SKM-1 (cell line): ENCODE data around the gene MAN2A1.

Experiments
- DNase-seq: peaks from one replicate; lab custom pipeline; 2025; ENCODE audit not compliant: unreplicated experiment; lab: John Stamatoyannopoulos, UW

The MAN2A1 gene

DNA sequence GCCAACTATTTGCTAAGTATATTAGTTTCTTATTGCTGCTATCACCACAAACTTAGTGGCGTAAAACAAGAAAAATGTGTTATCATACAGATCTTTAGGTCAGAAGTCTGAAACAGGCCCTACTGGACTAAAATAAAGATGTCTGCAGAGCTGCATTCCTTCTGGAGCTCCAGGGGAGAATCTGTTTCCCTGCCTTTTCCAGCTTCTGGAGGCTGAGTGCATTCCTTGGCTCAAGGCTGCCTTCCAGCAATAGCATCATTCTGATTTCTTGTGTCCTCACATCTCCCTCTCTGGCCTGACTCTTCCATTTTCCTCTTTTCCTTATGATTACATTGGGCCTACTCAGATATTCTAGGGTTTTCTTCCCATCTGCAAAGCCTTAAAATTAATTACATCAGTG lies 15.9 kb downstream of the MAN2A1 start:
- no peak for DNase-seq

DNA sequence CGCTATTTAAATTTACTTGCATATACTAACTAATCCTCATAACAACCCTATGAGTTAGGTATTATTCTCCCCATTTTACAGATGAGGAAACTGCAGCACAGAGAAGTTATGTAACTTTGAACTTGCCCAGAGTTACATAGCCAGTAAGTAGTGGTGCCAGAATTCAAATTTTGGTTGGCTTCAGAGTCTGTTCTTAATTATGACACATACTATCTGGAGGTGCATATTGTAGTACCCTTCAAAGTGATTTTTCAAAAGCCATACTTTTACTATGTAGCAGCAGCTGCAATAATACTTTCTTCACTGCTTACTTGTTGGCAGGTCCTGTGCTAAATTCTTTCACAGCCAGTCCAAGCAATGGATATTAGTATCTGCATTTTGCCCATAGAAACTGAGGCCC lies 16.4 kb downstream of the MAN2A1 start:
- no peak for DNase-seq

DNA sequence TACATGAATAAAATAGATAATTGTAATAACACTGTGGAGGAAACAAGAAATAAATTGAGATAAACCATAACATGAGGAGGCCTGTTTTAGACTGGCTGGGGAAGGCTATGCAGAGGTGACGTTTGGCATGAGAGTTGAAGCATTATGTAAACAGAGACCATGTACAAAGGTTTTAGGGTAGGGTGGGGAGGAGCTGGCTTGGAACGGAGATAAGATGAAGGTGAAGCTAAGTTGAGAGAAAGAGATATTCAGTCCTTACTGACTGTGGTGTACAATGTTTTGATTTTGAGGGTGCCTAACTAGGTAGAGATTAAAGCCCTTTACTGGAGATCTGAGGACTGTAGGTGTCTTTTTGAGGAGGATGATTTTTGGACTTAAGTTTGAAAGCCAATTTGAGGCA lies 17.8 kb downstream of the MAN2A1 start:
- no peak for DNase-seq

DNA sequence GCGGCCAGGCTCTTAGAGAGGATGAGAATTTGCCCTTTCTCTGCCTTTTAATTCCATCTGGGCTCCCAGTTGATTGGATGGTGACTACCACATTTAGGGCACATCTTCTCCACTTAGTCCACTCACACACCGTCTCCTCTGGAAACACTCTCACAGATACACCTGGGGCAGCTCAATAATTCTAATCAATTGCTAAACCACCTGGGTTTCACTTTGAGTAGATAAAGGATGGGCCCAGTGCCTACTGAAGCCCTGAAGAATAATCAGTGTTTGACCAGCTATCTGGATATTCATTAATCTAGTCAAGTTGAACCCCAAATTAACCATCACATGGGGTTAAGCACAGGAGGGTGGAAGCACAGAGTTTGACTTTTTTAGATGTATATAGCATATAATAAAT lies 19.1 kb downstream of the MAN2A1 start:
- DNase-seq, result no peak

DNA sequence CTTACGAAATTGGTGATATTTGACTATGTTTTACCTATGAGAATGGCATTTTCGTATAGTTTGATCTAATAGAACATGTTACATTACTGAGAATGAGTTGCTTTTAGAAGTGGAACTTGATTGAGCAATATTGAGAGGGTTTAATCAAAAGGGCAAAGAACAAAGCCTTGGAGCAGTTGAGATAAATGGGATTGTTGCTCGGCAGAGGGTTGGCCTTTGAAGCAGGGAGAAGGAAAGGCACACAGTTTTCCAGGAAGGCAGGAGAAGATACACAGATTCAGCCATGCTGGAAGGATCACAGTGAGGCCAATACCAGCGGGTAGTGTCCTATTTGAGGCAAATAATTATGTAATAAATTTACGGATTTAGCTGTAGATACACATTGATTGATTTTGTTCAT lies 19.5 kb downstream of the MAN2A1 start:
- no peak for DNase-seq

DNA sequence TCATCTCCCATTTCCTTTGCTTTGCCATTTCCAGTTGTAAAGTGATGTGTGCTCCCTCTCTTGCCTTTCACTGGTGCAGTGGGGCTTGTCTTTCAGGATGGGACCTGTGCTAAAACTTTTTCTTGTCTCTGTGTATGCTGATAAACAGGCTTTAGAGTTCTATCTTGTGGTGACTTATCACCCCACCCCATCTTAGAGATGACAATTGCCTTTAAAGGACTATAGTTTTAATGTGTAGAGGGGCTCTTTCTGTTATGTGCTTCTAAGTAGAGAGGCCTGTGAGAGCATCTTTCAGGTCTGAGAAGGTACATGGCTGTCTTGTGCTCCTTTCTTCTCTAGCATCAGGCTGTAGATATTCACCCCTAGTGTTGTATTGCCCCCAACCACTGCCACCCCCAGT lies 21.9 kb downstream of the MAN2A1 start:
- DNase-seq, result no peak

DNA sequence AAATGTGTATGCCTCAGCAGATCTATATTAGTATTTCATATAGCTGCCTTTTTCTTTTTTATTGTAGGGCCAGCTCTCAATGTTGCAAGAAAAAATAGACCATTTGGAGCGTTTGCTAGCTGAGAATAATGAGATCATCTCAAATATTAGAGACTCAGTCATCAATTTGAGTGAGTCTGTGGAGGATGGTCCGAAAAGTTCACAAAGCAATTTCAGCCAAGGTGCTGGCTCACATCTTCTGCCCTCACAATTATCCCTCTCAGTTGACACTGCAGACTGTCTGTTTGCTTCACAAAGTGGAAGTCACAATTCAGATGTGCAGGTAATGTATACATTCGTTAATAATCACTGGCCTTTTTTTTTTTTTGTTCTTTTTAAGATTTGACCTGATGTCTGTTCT lies 23.7 kb downstream of the MAN2A1 start:
- DNase-seq, result no peak

DNA sequence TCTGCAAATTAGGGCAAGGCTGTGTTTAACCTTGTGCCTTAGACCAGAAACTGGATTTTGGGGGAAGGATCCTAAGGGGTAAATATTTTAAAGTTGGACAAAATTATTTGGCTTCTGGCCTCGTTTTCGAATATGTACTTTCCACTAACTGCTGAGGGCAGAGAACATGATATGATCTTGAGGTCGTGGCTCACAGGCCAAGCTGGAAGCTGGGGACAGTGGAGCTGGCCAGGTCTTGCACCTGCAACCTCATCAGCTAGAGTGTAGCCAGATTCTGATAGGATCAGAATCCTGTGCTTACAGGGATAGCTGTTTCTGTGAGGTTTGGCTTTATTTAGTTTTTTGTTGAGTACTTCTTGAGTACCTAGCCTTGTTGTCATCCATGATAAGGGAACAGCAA lies 24.9 kb downstream of the MAN2A1 start:
- DNase-seq, result no peak

DNA sequence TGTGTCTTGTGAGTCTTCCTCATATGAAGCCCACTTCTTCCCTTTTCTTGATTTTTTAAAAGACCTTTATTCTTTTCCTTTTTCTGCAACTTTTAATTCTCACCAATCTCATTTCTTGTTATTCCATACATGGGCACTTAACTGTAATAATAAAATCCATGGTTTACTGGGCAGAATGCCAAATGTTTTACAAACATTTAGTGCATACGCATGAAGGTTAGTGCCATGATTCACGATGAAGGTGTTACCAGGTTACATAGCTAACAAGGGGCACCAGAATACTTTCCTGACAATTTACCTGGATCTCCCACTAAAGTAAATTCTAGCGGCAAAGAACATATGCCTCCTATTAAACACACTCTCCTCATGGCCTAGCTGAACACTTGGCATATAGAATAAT lies 28.5 kb downstream of the MAN2A1 start:
- DNase-seq, result no peak

DNA sequence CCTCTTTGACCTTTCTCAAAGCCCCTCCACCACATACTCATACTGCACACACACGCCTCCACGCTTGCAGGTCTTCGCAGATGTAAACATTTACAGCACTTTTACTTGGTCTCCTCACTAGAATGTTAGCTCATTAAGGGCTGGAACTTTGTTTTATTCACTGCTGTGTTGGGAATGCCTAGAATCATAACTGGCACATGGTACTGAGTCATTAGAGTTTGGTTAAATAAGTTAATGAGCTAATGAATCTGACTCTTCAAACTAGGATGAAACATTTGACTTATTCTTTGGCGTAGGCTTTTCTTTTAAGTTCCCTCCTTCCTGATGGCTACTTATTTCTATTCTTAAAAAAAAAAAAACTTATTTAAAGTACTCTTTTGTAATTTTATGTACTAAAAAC lies 28.9 kb downstream of the MAN2A1 start:
- DNase-seq, result no peak

DNA sequence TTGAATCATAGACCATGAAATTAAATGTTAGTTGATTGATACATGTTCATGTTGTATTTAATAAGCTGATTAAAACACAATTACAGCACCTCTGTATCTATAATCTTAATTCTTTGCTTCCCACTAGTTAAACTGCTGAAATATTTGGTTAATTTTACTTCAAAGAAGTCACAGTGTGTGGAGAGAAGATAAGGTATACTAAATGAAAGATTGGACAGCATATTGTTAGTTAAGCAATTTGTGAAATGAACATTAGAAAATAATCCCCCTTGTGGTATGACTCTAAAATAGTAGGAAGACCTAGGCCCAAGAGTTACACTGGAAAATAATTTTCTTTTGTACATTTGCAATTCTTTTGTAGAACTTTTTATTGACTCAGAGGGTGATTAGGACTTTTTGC lies 30.3 kb downstream of the MAN2A1 start:
- no peak for DNase-seq

DNA sequence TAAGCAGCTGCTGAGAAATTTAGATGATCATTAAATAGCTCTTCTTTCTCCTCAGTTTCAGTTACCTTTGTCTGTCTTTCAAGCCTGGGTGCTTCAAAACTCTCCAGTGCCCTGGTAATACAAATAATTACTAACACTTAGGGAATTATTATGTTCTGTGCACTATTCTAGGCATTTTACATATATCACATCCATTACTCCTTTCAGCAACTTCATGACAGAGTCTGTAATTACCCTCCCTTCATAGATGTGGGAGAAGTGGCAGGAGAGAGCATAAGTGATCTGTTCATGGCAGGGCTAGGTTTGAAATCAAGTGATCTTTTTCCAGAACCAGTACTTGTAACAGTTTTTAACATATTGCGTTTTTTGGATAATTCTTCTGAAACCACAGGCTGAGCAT lies 32.0 kb downstream of the MAN2A1 start:
- DNase-seq, result no peak

DNA sequence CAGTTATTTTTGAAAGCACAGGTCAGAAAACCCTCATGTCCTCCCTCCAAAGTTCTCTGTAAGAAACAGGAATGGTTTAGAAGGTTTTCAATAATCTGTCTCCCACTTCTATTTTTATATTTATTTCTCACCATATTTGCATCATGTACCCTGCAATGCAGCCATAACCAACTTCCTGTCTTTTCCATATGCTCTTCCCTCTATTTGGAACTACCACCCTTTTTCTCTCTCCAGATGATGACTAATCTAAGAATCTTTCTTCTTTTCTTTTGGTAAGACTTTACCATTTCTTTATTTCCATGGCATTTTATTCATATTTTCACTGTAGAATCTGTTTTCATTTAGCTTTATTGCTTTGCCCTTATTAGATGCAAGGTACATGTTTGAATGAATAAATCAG lies 33.9 kb downstream of the MAN2A1 start:
- DNase-seq, result no peak

DNA sequence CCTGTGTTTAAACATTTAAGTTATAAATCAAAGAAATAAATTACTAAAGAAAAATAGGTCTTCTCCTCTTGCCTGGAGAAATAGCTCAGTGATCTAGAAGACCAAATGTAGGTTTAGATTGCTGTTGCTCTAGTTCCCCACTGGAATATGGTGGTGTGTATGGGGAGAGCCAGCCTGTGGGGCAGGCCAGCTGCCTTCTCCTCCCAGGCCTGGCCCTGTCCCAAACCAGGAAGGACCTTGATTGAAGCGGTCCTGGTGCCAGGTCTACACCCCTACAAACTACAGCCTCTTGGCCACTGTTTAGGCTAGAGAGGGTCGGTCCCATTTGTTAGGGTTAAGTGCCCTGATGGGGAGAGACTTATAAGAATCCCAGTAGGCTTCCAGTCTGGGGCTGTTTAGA lies 35.4 kb downstream of the MAN2A1 start:
- DNase-seq, result no peak

DNA sequence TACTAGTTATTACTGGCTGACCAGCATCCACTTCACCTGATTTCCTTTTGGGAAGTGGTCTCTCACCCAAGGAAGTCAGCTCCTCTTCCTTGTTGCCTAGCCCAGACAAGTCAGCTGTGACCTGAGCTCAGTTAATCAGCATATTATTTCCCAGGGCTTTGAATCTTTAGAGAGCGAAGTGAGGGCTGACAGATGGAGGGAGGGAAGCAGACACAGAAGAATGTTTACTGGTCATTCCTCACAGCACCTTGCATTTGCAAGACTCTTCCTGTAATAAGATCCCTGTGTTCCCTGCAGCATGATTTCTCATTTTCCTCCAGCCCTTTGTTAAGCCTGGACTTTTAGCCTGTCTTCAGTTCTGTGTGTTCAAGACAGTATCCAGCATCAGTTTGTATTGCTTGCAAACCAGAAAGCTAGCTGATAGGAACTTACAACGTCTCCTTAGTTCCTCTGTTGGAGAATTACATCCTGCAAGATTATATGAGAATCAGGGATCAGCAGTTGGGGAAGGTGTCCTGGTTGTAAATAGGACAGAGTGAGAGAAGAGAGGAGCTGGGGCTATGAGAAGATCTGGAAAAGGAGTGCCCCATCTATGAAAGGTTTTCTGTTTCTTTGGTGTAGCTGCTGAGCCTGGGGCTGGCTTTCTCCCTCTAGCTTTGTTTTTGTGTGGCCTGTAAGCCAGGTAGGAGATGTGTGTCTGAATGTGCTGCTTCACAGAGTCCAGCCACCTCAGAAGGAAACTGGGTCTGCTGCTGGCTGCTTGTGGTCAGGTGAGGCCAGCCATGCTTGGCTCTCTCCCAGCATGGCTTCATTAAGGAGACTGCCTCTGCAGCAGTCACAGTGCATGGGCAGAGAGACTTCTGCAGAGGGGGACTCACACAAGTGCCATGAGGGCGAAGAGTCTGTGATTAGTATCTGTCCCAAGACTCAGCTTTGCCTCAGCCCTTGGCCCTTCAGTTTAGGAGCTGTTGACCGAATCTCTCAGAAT lies 50.3 kb downstream of the MAN2A1 start:
- DNase-seq, result no peak

DNA sequence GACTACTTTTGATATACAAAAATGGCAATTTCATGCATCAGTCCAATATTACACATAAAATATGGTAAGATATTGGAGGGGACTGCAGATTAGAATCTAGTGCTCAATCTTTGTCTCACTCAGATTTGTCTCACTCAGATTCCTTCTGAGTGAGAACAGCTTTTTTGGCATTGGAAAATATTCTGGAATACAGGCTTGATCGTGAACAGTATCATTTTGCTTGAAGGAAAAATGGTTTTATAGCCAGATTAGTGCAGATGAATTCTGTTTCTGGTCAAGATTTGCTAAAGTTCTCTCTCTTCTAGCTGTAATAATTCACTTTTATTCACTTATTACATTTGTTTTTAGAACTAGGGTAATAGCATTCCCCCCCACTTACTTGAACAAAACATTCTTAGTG lies 51.2 kb downstream of the MAN2A1 start:
- DNase-seq, result no peak

DNA sequence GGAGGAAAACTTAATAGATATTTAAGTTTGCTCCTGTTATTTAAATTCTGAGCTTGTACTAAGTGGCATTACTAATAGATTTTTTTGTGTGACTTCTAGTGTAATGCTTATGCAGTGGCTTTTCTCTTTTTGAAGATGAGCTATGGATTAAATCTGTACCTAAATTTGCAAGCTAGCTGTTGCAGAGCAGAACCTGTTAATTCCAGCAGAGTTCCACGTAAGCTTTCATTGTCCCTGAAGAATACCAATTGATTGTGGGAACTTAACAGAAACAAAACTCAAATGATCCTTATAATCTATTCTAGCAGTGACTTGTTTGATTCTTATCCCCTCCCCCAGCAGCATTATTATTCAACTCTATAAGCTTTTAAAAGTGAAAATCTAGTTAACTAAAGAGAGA lies 51.7 kb downstream of the MAN2A1 start:
- no peak for DNase-seq

DNA sequence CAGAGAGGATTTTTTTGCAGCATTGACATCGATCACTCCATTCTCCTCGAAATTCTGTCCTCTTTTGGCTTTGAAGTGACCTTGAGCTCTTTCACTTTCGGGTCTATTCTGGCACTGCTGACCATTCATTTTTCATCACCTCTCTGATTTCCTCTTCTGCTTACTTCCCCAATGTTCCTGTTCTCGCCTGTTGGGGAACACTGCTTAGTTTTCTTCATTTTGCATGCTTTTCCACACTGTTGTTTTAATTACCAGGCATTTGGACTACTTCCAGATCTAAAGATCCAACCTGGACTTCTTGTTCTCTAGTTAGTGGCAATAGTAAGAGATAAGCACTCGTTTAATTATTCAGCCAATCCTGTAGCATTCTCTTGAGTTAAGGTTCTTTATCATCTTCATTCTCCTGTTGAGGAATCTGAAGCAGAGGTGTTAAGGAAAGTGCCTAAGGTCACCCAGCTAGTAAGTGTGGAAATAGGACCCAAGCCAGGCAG lies 53.4 kb downstream of the MAN2A1 start:
- no peak for DNase-seq

DNA sequence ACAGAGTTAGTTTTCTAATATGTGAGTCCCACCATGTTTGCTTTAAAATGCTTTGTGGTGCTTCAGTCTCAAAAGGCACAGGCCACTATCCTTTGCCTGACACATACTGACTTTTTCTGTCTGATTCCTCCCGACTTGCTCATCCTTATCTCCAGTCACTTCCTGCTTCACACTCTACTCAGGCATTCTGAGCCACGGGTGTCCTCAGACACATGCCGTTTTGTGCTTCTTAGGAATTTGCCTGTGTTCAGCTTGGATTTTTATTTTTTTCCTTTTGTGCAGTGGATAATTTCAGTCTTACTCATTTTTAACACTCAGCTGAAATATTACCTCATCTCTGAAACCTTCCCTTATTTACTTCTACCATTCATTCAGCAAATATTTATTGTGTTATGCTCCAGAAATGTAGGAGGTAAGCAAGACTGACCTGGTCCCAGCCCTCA lies 54.1 kb downstream of the MAN2A1 start:
- DNase-seq, result no peak

DNA sequence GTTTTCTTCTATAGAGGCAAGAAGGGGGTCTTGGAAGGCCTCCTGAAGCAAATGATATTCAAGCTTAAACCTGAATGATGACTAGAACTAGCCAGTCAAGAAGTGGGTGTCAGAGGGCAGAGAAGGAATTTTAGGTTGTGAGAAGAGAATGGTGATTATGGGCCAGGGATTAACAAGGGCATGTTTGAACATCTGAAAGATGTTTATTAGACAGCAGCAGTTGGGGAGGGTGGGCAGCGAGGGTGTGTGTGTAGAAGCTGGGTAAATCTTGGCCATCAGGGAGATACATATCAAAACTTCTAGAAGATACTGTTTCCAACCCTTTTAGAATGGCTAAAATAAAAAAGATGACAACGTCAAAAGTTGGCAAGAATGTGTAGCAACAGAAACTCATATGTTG lies 54.5 kb downstream of the MAN2A1 start:
- no peak for DNase-seq

DNA sequence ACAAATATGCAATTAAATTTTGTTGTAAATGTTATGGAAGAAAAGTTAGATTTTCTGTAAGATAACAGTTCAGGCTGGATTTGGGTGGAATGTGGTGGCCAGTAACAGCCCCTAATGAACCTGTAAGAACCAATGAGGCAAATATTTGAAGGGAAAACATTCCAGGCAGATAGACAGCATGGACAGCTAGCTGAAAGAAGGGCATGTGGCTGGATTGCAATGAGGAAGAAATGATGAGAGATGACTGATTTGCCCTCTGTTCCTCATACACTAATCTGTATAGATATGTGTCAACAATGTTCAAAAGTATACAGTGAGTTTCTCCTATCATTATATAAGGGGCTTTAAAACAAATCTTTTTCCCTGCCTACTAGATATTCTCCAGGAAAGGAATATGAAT lies 58.8 kb downstream of the MAN2A1 start:
- no peak for DNase-seq

DNA sequence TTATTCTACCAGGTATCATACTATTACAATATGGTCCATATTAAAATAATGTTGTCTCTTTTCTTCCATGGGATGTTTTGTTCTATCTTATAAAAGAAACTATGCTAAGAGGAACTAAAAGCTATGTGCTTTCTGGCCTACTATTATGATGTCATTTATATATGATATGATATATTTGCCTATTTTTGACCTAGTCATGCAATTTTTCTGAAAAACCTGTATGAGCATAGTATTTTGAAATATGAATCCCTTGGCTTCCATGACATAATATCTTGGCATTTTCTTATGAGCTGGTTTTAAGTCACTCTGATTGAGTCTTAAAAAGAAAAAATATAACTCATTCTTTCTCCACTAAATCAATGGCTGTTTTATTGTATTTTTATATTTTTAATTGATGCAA lies 60.7 kb downstream of the MAN2A1 start:
- DNase-seq, result no peak

DNA sequence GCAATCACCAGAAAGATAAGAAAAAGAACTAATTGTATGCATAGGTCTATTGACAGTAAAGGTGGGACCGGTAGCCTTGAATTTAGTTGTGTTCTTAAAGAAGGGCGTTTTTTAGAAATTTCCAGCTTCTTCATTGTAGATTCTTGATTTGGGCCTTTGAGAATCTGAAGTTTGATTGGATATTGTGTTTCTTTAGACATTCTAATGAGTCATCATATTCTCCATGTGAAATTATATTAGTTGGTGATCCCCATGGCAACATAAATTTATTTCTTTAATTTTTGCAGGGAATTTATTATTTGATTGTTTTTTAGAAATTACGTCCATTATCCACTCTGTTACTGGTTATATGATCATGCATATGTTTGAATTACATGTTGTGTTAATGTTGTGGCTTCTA lies 63.6 kb downstream of the MAN2A1 start:
- no peak for DNase-seq
